Adrenal gland (tissue), 5 donors: Measurements from ENCODE around the gene OR51T1.

Experiments used
- POLR2A ChIP-seq, 2 donors: fragments of 450-650 bp; IDR thresholded peaks; one replicate each; pipeline ENCODE4 v1.6.1; 2017; ENCODE audit warnings: antibody characterized with exemption in 2 of 2, mild to moderate bottlenecking in 2 of 2, moderate library complexity in 1 of 2
- TF ChIP-seq, protein P1 (sequence below), 6 experiments: fragments of 450-650 bp in 4 of 6; fragments of 200-600 bp in 2 of 6; sonication (generic) in 1 of 6; IDR thresholded peaks; 1 replicate in 5 of 6; 2 replicates in 1 of 6; pipeline versions ENCODE4 v1.5.1 to v1.8.0; 2016 to 2021; ENCODE audit warnings: antibody characterized with exemption in 6 of 6, mild to moderate bottlenecking in 2 of 6, moderate library complexity in 1 of 6
- donor health status: DM: no; HTN: no; CAD: no.

DNA sequence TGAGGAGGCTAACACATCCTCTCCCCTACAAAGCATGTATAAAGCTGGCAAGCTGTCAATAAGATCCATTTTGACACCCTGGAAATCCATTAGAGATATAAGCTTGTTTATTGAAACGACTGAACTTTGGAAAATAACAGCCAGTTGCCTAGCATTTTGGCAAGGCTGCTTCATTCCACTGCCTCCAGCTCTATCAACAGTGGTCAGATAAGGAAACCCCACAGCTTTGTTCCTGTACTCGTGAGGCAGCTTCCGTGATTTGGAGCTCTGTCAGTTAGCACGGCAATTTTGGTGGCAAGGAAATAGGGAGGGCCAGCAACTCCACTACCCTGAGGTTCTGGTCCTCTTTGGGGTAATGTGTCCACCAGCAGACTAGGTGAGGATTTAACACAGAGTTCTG, 30.7 kb upstream of the OR51T1 start:
- TF ChIP-seq, protein P1, sequence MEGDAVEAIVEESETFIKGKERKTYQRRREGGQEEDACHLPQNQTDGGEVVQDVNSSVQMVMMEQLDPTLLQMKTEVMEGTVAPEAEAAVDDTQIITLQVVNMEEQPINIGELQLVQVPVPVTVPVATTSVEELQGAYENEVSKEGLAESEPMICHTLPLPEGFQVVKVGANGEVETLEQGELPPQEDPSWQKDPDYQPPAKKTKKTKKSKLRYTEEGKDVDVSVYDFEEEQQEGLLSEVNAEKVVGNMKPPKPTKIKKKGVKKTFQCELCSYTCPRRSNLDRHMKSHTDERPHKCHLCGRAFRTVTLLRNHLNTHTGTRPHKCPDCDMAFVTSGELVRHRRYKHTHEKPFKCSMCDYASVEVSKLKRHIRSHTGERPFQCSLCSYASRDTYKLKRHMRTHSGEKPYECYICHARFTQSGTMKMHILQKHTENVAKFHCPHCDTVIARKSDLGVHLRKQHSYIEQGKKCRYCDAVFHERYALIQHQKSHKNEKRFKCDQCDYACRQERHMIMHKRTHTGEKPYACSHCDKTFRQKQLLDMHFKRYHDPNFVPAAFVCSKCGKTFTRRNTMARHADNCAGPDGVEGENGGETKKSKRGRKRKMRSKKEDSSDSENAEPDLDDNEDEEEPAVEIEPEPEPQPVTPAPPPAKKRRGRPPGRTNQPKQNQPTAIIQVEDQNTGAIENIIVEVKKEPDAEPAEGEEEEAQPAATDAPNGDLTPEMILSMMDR (IDR thresholded peaks at IDR 0.05), result no peak
- no peak for TF ChIP-seq POLR2A (IDR thresholded peaks at IDR 0.05)
